ENCODE measurements around the gene RTTN. TPM values are rescaled to one million over a fixed set of nuclear protein-coding genes. Genes with fewer than 3 reads are reported as not detected.
"Not testable (repeated sequence)": the region's sequence is repeated elsewhere in the genome, so short reads cannot be mapped to it uniquely, and the experiment has no call there.

RTTN gene
- total RNA-seq, 2 experiments from 2014 or later, result 19.8 to 29.7 TPM

GRCh38 chr18:69980509-69980908 is 225.0 kb downstream of the RTTN start:
- no TSS peak for BruUV-seq (replicated peaks)
- Histone ChIP-seq H2AFZ (ENCODE audit: low read length) (no peak overlapping the region), H3K9me3 (ENCODE audit: low read length) (no peaks in the 10 kb centered on the region), H3K4me3 (ENCODE audit: low read depth, low read length, poor library complexity, severe bottlenecking) (no peak overlapping the region), H3K36me3 (ENCODE audit: insufficient read depth, low read length) (no peaks in the 10 kb centered on the region), H3K9me2 (ENCODE audit: insufficient read depth, low read length) (no peaks in the 10 kb centered on the region), H4K20me1 (ENCODE audit: insufficient read depth, low read length) (no peaks in the 10 kb centered on the region), H3K4me1 (ENCODE audit: insufficient read depth, low read length, poor library complexity, severe bottlenecking) (no peaks in the 10 kb centered on the region), H3K79me2 (ENCODE audit: insufficient read depth, low read depth, low read length) (no peaks in the 10 kb centered on the region), H3K4me2 (ENCODE audit: low read length) (no peak overlapping the region), H3K27ac (ENCODE audit: low read depth, low read length, poor library complexity, severe bottlenecking) (no peak overlapping the region)
- TF ChIP-seq CTCF (conservative IDR thresholded peaks at IDR 0.05; ENCODE audit: low read length) (no peak), EZH2phosphoT487 (IDR thresholded peaks at IDR 0.05; ENCODE audit: borderline replicate concordance, low read depth, low read length) (no peak)
- intact Hi-C loops (cut with micrococcal nuclease; ENCODE audit: unreplicated experiment), result no loop called here
- ChIA-PET CTCF (ENCODE audit: unreplicated experiment) (no interaction called here), POLR2A (interaction anchor here (0.8 kb wide), 1 partner anchor 42 kb away, joined by 3 read pairs; no protein-coding TSS in a partner anchor)
- no peak for DNase-seq (ENCODE audit: low spot score)

DNA sequence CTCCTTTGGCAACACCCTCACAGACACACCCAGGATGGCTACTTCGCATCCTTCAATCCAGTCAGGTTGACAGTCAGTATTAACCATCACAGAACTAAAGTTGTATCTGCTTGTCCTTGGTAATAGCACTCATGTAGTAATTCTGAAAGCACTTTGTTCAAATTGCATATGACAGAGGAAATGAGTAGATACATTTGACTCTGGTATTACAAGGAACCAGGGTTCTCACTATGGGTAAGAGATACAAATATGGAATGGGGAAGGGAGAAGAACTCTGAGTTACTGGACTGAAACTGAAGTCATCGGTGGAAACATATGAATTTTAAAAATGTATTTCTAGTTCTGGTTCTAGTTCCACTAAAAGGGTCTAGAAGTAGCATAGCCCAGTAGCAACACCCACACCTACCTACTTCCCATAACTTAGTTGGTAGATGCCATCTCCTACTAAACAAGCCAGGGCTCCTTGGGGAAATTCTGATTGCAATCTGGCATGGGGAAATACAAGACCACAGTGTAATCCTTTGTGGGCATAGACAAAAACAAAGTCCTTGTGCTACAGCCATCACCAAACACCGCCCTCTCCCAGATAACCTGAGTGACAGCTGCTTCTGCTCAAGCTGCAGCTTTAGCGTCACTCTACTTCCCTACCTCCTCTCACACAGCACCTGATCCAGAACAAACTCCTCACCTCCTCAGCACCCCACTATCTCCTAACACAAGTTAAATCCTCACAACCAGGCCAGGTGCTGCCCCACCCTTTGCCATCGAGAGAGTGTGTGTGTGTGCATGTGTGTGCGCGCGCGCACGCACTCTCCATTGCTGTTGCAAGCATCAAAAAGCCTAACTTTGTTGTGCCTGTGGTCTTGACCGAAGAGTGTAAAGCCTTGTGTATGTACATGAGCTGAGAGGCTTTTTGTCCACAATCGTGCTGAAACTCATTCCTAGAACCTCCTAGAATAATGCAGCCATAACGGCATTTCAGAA is 226.5 kb downstream of the RTTN start:
- Histone ChIP-seq H3K36me3 (ENCODE audit: insufficient read depth, low read length) (no peaks in the 10 kb centered on the region), H3K79me2 (ENCODE audit: insufficient read depth, low read depth, low read length) (no peaks in the 10 kb centered on the region), H3K27ac (ENCODE audit: low read depth, low read length, poor library complexity, severe bottlenecking) (no peak overlapping the region), H3K4me2 (ENCODE audit: low read length) (no peak overlapping the region), H2AFZ (ENCODE audit: low read length) (no peak overlapping the region), H3K4me3 (ENCODE audit: low read depth, low read length, poor library complexity, severe bottlenecking) (no peak overlapping the region), H3K9me3 (ENCODE audit: low read length) (no peaks in the 10 kb centered on the region), H3K4me1 (ENCODE audit: insufficient read depth, low read length, poor library complexity, severe bottlenecking) (no peaks in the 10 kb centered on the region), H3K9me2 (ENCODE audit: insufficient read depth, low read length) (no peaks in the 10 kb centered on the region), H4K20me1 (ENCODE audit: insufficient read depth, low read length) (no peaks in the 10 kb centered on the region)
- DNase-seq (ENCODE audit: low spot score), result no peak
- POLR2A ChIA-PET, result no interaction called here
- intact Hi-C loops (cut with micrococcal nuclease; ENCODE audit: unreplicated experiment), result no loop called here
- CTCF ChIA-PET (ENCODE audit: unreplicated experiment), result no interaction called here
- TF ChIP-seq EZH2phosphoT487 (IDR thresholded peaks at IDR 0.05; ENCODE audit: borderline replicate concordance, low read depth, low read length) (no peak), CTCF (conservative IDR thresholded peaks at IDR 0.05; ENCODE audit: low read length) (no peak)
- no TSS peak for BruUV-seq (replicated peaks)

DNA sequence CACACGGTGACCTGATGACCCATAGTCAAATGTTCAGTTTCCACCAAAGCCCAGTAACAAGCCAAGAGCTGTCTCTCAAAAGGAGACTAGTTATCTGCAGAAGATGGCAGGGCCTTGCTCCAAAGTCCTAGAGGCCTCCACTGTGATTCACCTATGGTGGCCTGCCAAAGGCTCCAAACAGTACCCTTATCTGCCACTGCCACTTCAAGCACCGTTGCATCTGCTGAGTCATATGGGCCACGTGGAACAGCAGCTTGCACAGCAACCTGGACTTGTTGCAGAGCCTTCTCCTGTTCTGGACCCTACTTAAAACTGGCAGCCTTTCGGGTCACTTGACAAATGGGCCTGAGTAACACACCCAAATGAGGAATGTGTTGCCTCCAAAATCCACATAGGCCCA is 230.2 kb downstream of the RTTN start:
- H3K9me3 ChIP-seq (ENCODE audit: low read length); DNase-seq (ENCODE audit: low spot score); H3K9me2 ChIP-seq (ENCODE audit: insufficient read depth, low read length); H3K36me3 ChIP-seq (ENCODE audit: insufficient read depth, low read length); POLR2A ChIA-PET; intact Hi-C loops (cut with micrococcal nuclease; ENCODE audit: unreplicated experiment); H3K4me1 ChIP-seq (ENCODE audit: insufficient read depth, low read length, poor library complexity, severe bottlenecking); BruUV-seq (replicated peaks); H3K4me2 ChIP-seq (ENCODE audit: low read length); H3K27ac ChIP-seq (ENCODE audit: low read depth, low read length, poor library complexity, severe bottlenecking); CTCF ChIA-PET (ENCODE audit: unreplicated experiment); H3K4me3 ChIP-seq (ENCODE audit: low read depth, low read length, poor library complexity, severe bottlenecking); H3K79me2 ChIP-seq (ENCODE audit: insufficient read depth, low read depth, low read length); H2AFZ ChIP-seq (ENCODE audit: low read length); H4K20me1 ChIP-seq (ENCODE audit: insufficient read depth, low read length): not testable (repeated sequence)

All from OCI-LY7 (cell line).